GM19351 (cell line): ENCODE results near the gene CLK2.

Experiments used
- ATAC-seq: cut with Tn5 transposase; IDR thresholded peaks from one replicate; pipeline ENCODE4 v1.9.1; 2021; ENCODE audit warnings: mild to moderate bottlenecking, moderate library complexity; ENCODE audit not compliant: unreplicated experiment

CLK2 gene

GRCh38 chr1:155273343-155274245, at the start of gene CLK2:
TSS of gene CLK2 (minus strand) at chr1:155273504. CDS start at chr1:155270977, 2,527 bp downstream.
- peak; percentile 73 for ATAC-seq

- ATAC-seq = no peak
Observed at GRCh38 chr1:155322571-155322952, 49.3 kb upstream of the CLK2 start.

DNA sequence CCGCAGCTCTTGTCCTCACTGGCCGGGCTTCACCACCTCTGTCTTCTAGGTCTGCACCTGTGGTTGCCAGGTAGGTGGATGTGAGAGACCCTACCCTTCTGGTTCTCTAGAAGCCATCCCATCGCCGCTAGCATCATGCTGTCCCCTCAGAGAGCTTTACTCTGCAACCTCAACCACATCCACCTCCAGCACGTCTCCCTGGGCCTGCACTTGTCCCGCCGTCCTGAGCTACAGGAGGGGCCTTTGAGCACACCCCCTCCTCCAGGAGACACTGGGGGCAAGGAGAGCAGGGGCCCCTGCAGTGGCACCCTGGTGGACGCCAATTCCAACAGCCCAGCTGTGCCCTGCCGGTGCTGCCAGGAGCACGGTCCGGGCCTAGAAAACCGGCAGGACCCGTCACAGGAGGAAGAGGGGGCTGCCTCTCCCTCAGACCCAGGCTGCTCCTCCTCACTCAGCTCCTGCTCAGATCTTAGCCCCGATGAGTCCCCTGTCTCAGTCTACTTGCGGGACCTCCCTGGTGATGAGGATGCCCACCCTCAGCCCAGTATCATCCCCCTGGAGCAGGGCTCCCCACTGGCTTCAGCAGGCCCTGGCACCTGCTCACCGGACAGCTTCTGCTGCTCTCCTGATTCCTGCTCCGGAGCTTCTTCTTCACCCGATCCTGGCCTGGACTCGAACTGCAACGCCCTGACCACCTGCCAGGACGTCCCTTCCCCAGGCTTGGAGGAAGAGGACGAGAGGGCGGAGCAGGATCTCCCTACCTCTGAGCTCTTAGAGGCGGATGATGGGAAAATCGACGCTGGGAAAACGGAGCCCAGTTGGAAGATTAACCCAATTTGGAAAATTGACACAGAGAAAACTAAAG, 48.6 kb upstream of the CLK2 start:
- no peak for ATAC-seq

- no peak for ATAC-seq
Observed at GRCh38 chr1:155320661-155321617, 47.6 kb upstream of the CLK2 start, which contains the start of gene RUSC1. TSS of gene RUSC1 (plus strand) at chr1:155320894. CDS start at chr1:155321774, 880 bp downstream.

DNA sequence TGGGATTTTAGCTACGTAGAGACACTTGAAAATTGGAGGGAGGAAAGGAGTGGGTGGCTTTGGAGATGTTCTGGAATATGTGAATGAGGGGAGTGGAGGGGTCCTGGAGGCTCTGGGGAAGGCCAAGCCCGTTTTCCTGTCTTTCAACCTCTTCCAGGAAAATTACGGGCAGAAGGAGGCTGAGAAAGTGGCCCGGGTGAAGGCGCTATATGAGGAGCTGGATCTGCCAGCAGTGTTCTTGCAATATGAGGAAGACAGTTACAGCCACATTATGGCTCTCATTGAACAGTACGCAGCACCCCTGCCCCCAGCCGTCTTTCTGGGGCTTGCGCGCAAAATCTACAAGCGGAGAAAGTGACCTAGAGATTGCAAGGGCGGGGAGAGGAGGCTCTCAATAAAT, 46.9 kb upstream of the CLK2 start:
- no peak for ATAC-seq

GRCh38 chr1:155319536-155319935, 46.2 kb upstream of the CLK2 start:
- no peak for ATAC-seq

DNA sequence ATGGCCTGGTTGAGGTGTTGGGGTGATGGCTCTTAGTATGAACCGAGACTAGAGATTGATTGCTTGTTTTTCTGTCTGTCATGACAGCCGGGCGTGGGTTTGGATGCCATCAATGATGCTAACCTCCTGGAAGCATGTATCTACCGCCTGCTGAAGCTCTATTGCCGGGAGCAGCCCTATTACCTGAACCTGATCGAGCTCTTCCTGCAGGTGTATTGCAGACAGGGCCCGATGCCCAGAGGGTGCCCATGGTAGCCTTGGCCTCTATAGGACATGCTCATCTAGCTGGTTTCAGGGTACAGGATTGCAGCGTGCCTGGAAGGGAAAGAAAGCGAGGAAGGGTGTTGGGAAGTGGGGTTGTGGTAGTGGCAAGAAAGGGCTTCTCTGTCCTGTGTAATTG, 44.8 kb upstream of the CLK2 start:
- no peak for ATAC-seq

DNA sequence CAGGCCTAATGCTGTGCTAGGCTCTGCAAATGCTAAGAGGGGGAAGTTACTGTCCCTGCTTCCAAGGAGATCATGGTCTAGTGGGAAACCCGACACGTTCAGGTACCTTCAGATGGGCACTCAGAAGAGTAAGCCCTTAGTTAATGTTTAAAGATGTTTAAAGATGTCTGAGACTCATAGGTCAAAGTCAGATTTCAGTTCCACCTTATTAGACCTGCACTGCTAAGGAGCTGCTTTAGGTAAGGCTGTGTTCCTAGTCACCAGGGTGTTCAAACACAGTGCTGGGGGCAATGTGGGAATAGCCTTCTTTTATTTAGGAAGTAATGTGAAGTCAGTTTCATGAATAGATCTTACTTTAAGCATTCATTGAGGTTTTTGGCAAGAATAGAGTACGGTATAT, 43.6 kb upstream of the CLK2 start:
- ATAC-seq = no peak

GRCh38 chr1:155313261-155313660, 40.0 kb upstream of the CLK2 start:
- ATAC-seq = no peak

GRCh38 chr1:155309423-155310021, 36.2 kb upstream of the CLK2 start:
- ATAC-seq = no peak

- ATAC-seq = peak; percentile 97
Observed at GRCh38 chr1:155308493-155309422, 35.5 kb upstream of the CLK2 start, which contains the start of gene FDPS. TSS of gene FDPS (plus strand) at chr1:155308866. CDS start at chr1:155309790, 924 bp downstream.

- ATAC-seq = no peak
Observed at GRCh38 chr1:155307247-155307740, 34.0 kb upstream of the CLK2 start.

DNA sequence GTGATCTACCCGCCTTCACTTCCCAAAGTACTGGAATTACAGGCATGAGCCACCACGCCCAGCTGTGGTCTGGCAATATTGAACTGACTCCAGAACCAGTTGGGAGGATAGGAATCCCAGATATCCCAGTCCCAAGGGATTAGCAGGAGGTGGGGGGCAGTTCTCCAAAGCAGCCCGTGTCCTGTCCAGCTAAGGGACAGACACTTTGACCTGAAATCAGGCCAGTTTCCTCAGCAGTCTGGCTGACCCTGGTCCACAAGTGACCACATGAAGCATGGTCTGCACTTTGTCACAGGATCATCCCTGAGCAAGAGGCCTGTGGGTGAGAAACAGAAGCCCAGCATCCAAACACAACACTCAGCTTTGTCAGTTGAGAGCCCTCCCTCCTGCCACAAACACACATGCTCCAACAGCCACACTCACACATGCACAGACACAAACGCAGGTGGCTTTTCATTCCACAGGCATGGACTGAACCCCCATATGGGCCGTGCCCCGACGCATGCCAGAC, 32.6 kb upstream of the CLK2 start:
- ATAC-seq = no peak

DNA sequence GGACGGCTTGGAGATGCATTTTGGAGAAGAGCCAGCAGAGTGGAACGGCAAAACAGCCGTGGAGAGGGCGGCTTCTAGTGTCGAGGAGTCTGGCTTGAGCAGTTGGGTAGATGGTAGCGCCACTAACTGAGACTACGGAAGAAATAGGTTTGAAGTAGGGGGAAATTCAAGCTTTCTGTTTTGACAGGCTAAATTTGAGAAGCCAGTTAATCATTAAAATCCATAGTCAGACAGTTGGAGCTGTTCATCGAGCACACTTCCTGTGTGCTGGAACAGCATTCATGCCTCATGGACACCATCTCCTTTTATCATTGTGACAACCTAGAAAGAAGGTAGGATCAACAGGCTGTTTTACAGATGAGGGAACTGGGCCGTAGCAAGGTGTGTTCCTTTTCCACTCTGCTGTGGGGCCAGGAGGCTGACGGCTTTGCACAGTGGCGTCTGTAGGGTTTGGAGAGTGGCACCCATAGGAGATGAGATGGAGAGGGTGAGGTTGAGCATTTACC, 31.3 kb upstream of the CLK2 start:
- no peak for ATAC-seq

DNA sequence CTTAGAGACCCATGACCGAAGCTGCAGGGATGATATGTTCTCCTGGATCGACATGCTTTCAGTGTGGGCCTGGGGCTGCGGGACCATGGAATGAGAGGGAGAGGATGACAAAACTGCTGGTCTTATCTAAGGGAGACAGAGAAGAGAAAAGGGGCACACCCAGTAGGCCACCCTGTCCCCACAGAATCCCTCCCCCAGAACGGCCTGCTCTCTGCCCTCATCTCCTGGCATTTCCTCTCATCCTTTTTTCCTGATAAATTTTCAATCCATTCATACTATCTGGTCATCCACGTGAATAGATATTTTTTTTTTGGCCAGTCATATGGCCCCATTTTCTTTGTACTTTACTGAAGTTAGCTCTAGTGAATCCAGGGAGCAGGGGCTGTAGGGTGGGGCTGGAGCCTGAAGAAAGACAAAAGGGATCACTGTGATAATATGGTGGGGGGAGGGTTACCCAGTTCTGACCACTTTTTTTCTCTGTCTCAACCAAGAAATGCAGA, 28.1 kb upstream of the CLK2 start, which contains the start of gene PKLR:
Gene PKLR, minus strand, starts transcription at position 97 of the 500 bp plus-strand sequence. Its CDS starts 43 bp downstream, at position 54.
- no peak for ATAC-seq

GRCh38 chr1:155300553-155301329, 27.4 kb upstream of the CLK2 start:
- no peak for ATAC-seq

DNA sequence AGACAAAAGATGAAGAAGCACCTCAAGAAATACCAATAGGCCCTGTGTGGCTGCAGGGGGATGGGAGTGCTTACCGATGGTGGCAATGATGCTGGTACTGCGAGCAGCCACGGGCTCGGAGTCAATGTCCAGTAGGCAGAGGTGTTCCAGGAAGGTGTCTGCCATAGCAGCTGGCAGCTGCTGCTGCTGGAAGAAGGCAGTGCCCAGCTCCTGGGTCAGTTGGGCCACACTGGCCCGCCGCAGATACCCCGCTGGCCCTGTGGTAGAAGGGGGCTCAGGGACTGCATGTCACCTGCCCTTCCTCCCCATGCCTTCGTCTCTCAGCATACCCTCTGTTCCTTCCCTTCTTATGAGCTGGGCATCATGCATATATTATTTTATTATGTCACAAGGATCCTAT, 26.7 kb upstream of the CLK2 start:
- no peak for ATAC-seq
